GM12873 (cell line): Measurements from ENCODE around the gene RAPGEF4.

Experiments used
- TF ChIP-seq, protein P1 (sequence below): IDR thresholded peaks from 2 replicates; pipeline ENCODE4 v1.5.1; 2012; ENCODE audit warnings: low read depth, mild to moderate bottlenecking, moderate library complexity, low read length, control low read depth; ENCODE audit not compliant: insufficient read depth; ENCODE audit errors: missing control alignments

The RAPGEF4 gene

DNA sequence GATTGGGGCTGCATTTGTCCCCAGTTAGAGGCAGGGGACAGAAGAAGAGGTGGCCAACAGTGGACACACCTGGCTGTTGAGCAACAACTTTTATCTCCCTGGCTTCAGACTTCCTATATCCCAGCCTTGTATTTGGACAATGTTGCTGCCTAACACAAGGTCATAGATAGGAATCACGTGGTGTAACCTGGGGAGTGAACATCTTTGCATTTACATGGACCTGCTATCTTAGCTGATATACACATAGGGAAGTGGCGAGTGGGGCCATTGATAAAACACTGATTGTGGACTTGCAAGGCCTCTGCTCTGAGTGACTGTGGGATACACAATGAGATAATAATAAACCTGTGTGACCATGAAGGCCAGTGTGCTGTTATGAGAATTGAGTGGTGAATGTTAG, 26.9 kb downstream of the RAPGEF4 start:
- TF ChIP-seq, protein P1, sequence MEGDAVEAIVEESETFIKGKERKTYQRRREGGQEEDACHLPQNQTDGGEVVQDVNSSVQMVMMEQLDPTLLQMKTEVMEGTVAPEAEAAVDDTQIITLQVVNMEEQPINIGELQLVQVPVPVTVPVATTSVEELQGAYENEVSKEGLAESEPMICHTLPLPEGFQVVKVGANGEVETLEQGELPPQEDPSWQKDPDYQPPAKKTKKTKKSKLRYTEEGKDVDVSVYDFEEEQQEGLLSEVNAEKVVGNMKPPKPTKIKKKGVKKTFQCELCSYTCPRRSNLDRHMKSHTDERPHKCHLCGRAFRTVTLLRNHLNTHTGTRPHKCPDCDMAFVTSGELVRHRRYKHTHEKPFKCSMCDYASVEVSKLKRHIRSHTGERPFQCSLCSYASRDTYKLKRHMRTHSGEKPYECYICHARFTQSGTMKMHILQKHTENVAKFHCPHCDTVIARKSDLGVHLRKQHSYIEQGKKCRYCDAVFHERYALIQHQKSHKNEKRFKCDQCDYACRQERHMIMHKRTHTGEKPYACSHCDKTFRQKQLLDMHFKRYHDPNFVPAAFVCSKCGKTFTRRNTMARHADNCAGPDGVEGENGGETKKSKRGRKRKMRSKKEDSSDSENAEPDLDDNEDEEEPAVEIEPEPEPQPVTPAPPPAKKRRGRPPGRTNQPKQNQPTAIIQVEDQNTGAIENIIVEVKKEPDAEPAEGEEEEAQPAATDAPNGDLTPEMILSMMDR = no peak

DNA sequence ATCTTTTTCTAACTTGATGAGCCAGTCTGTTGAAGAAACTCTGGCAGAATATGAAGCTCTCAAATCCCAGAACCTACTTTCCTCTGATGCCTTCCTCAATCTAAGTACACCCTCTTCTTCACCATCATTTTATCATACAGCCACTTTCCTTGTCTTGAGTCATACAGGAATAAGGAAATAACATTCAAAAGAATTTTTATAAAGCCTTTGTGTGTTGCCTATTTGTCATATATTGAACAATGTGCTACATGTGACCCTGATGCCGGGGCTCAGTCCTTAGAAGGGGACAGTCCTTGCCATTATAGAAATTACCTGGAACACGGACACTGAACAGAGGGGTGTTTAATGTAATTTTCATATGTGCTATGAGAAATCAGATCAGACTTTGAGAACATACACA, 27.4 kb downstream of the RAPGEF4 start:
- TF ChIP-seq, protein P1 = no peak

GRCh38 chr2:172765662-172766061, 30.0 kb downstream of the RAPGEF4 start:
- TF ChIP-seq, protein P1 = no peak

GRCh38 chr2:172768401-172768800, 32.8 kb downstream of the RAPGEF4 start:
- TF ChIP-seq, protein P1 = no peak

GRCh38 chr2:172769879-172770278, 34.2 kb downstream of the RAPGEF4 start:
- TF ChIP-seq, protein P1 = no peak

- TF ChIP-seq, protein P1 = no peak
Observed at GRCh38 chr2:172770887-172771286, 35.2 kb downstream of the RAPGEF4 start.

- TF ChIP-seq, protein P1 = no peak
Observed at GRCh38 chr2:172772633-172773032, 37.0 kb downstream of the RAPGEF4 start.
